ENCODE results near the gene ANXA2R. TPM values are rescaled to one million over a fixed set of nuclear protein-coding genes. Genes with fewer than 3 reads are reported as not detected.
A peak's percentile ranks its signal among the peaks of the same experiment; 100 is the strongest.
"Not testable (repeated sequence)": the region's sequence is repeated elsewhere in the genome, so short reads cannot be mapped to it uniquely, and the experiment has no call there.

Gene ANXA2R, protein sequence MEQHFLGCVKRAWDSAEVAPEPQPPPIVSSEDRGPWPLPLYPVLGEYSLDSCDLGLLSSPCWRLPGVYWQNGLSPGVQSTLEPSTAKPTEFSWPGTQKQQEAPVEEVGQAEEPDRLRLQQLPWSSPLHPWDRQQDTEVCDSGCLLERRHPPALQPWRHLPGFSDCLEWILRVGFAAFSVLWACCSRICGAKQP
- polyA plus RNA-seq (ENCODE audit: low read depth in 6 of 6): 10 to 100 TPM; 22.2 to 46.4 (median 32.5) TPM

GRCh38 chr5:43040287-43041098 lies at the start of gene ANXA2R:
Gene ANXA2R, minus strand, starts transcription at chr5:43040319. Its CDS starts 273 bp downstream, at chr5:43040046.
- Mint-ChIP-seq H3K4me3 (peak within 1 kb of the TSS; percentile 97 to 99 (median 98)), H3K36me3 (no peaks in the 10 kb centered on the region), H3K27ac (peak within 1 kb of the TSS; percentile 99 to 100 (median 100)), H3K9me3 (no peaks in the 10 kb centered on the region), H3K4me1 (peaks cover 25 to 53% (median 37%) of the 10 kb centered on the region in 3 donors), H3K27me3 (no peaks in the 10 kb centered on the region)
- DNase-seq (peak; percentile 94), ATAC-seq (ENCODE audit: low read depth in 2 of 2) (peak; percentile 45)

GRCh38 chr5:43086118-43086908 lies 46.2 kb upstream of the ANXA2R start:
- peak overlapping the region in 1 of 6 donors; percentile 18 for H3K27ac Mint-ChIP-seq
- not testable (repeated sequence) for ATAC-seq (ENCODE audit: low read depth in 2 of 2); DNase-seq; H3K27me3 Mint-ChIP-seq; H3K36me3 Mint-ChIP-seq; H3K4me1 Mint-ChIP-seq; H3K4me3 Mint-ChIP-seq; H3K9me3 Mint-ChIP-seq

GRCh38 chr5:43085453-43085852 lies 45.3 kb upstream of the ANXA2R start:
- H3K4me1 Mint-ChIP-seq: no peaks in the 10 kb centered on the region
- DNase-seq (no peak), ATAC-seq (ENCODE audit: low read depth in 2 of 2) (no peak)
- H3K27me3 Mint-ChIP-seq: no peaks in the 10 kb centered on the region
- H3K36me3 Mint-ChIP-seq: peaks cover 5 to 10% of the 10 kb centered on the region in 2 donors
- peaks cover 0 to 3% (median 0%) of the 10 kb centered on the region in 7 donors for H3K9me3 Mint-ChIP-seq
- H3K27ac Mint-ChIP-seq: no peak overlapping the region
- H3K4me3 Mint-ChIP-seq: no peak overlapping the region

- ATAC-seq (ENCODE audit: low read depth in 2 of 2); H3K27me3 Mint-ChIP-seq; H3K27ac Mint-ChIP-seq; H3K4me1 Mint-ChIP-seq; H3K4me3 Mint-ChIP-seq; DNase-seq; H3K9me3 Mint-ChIP-seq: not testable (repeated sequence)
- H3K36me3 Mint-ChIP-seq: peaks cover 5 to 10% of the 10 kb centered on the region in 2 donors
Measured at GRCh38 chr5:43084468-43084867, 44.3 kb upstream of the ANXA2R start.

- H3K4me1 Mint-ChIP-seq; H3K27ac Mint-ChIP-seq; DNase-seq; H3K27me3 Mint-ChIP-seq; H3K4me3 Mint-ChIP-seq; ATAC-seq (ENCODE audit: low read depth in 2 of 2); H3K9me3 Mint-ChIP-seq: not testable (repeated sequence)
- H3K36me3 Mint-ChIP-seq: peaks cover 5 to 10% of the 10 kb centered on the region in 2 donors
Measured at GRCh38 chr5:43081345-43081744, 41.2 kb upstream of the ANXA2R start.

GRCh38 chr5:43078956-43079355 lies 38.8 kb upstream of the ANXA2R start:
- Mint-ChIP-seq H3K27ac (no peak overlapping the region), H3K27me3 (no peaks in the 10 kb centered on the region), H3K9me3 (peaks cover 0 to 2% (median 0%) of the 10 kb centered on the region in 7 donors), H3K4me3 (no peak overlapping the region), H3K36me3 (peaks cover 5 to 14% of the 10 kb centered on the region in 2 donors), H3K4me1 (peaks cover 14 to 29% (median 18%) of the 10 kb centered on the region in 3 donors)
- ATAC-seq (ENCODE audit: low read depth in 2 of 2): no peak
- DNase-seq: no peak

DNA sequence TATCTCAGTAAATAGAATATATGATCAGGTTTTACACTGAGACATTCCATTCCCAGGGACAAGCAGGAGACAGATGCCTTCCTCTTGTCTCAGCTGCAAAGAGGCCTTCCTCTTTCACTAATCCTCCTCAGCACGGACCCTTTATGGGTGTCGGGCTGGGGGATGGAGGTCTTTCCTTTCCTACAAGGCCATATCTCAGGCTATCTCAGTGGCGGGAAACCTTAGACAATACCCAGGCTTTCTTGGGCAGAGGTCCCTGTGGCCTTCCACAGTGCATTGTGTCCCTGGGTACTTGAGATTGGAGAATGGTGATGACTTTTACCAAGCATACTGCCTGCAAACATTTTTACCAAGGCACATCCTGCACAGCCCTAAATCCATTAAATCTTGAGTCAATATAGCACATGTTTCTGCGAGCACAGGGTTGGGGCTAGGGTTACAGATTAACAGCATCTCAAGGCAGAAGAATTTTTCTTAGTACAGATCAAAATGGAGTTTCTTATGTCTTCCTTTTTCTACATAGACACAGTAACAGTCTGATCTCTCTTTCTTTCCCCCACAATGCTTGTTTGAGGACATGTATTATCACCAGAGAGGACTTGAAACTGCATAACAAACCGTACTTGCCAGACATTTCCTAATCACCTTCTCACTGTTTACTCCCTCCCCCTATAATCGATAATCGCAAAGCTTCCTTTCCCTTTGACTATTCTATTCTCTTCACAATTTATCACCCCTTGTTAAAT lies 37.5 kb upstream of the ANXA2R start:
- peak overlapping the region in 2 of 6 donors; percentile 54 to 56 for H3K27ac Mint-ChIP-seq
- H3K9me3 Mint-ChIP-seq; H3K4me3 Mint-ChIP-seq; DNase-seq; ATAC-seq (ENCODE audit: low read depth in 2 of 2); H3K27me3 Mint-ChIP-seq: not testable (repeated sequence)
- peaks cover 5 to 18% of the 10 kb centered on the region in 2 donors for H3K36me3 Mint-ChIP-seq
- peaks cover 21 to 38% (median 24%) of the 10 kb centered on the region in 3 donors for H3K4me1 Mint-ChIP-seq

- Mint-ChIP-seq H3K27me3 (no peaks in the 10 kb centered on the region), H3K9me3 (peaks cover 0 to 5% (median 0%) of the 10 kb centered on the region in 7 donors), H3K4me1 (peaks cover 29 to 48% (median 31%) of the 10 kb centered on the region in 3 donors), H3K27ac (peak overlapping the region in 4 of 6 donors; percentile 11 to 90 (median 44)), H3K36me3 (peaks cover 6 to 15% of the 10 kb centered on the region in 2 donors), H3K4me3 (no peak overlapping the region)
- no peak for ATAC-seq (ENCODE audit: low read depth in 2 of 2)
- DNase-seq: no peak
Measured at GRCh38 chr5:43075319-43076293, 35.5 kb upstream of the ANXA2R start.

GRCh38 chr5:43074987-43075318 lies 34.8 kb upstream of the ANXA2R start:
- no peak overlapping the region for H3K4me3 Mint-ChIP-seq
- no peak for ATAC-seq (ENCODE audit: low read depth in 2 of 2)
- H3K27me3 Mint-ChIP-seq: no peaks in the 10 kb centered on the region
- H3K27ac Mint-ChIP-seq: peak overlapping the region in 3 of 6 donors; percentile 1 to 42 (median 33)
- no peak for DNase-seq
- peaks cover 8 to 17% of the 10 kb centered on the region in 2 donors for H3K36me3 Mint-ChIP-seq
- H3K4me1 Mint-ChIP-seq: peaks cover 29 to 50% (median 33%) of the 10 kb centered on the region in 3 donors
- peaks cover 0 to 5% (median 0%) of the 10 kb centered on the region in 7 donors for H3K9me3 Mint-ChIP-seq

- H3K36me3 Mint-ChIP-seq: peaks cover 8 to 17% of the 10 kb centered on the region in 2 donors
- peaks cover 32 to 55% (median 33%) of the 10 kb centered on the region in 3 donors for H3K4me1 Mint-ChIP-seq
- peak overlapping the region in 2 of 8 donors; percentile 36 to 44 for H3K4me3 Mint-ChIP-seq
- peak; percentile 47 for DNase-seq
- H3K9me3 Mint-ChIP-seq: peaks cover 0 to 5% (median 0%) of the 10 kb centered on the region in 7 donors
- peak; percentile 45 to 57 for ATAC-seq (ENCODE audit: low read depth in 2 of 2)
- no peaks in the 10 kb centered on the region for H3K27me3 Mint-ChIP-seq
- H3K27ac Mint-ChIP-seq: peak overlapping the region; percentile 1 to 85 (median 73)
Measured at GRCh38 chr5:43073597-43074546, 33.8 kb upstream of the ANXA2R start.

GRCh38 chr5:43069401-43069720 lies 29.2 kb upstream of the ANXA2R start:
- H3K9me3 Mint-ChIP-seq; H3K27me3 Mint-ChIP-seq; H3K27ac Mint-ChIP-seq; ATAC-seq (ENCODE audit: low read depth in 2 of 2); DNase-seq: not testable (repeated sequence)
- Mint-ChIP-seq H3K4me1 (peaks cover 39 to 61% (median 49%) of the 10 kb centered on the region in 3 donors), H3K36me3 (peaks cover 17 to 18% of the 10 kb centered on the region in 2 donors), H3K4me3 (peak overlapping the region in 5 of 8 donors; percentile 29 to 98 (median 96))
